GM12865 (cell line): ENCODE measurements around the gene MAP3K1.
"Not testable (repeated sequence)": the region's sequence is repeated elsewhere in the genome, so short reads cannot be mapped to it uniquely, and the experiment has no call there.

ENCODE experiments used
- DNase-seq: peaks from one replicate; pipeline ENCODE4 v3.0.0; 2010; ENCODE audit warnings: low read depth
- H3K4me3 ChIP-seq: 2 replicates; pipeline ENCODE4 v1.5.1; 2011; ENCODE audit warnings: mild to moderate bottlenecking, low read depth, low read length, control low read depth
- CTCF ChIP-seq: IDR thresholded peaks from 2 replicates; pipeline ENCODE4 v1.5.1; 2011; ENCODE audit warnings: low read length, control low read depth, low read depth, inconsistent platforms; ENCODE audit not compliant: insufficient read depth; ENCODE audit errors: missing control alignments

MAP3K1 gene

GRCh38 chr5:56814963-56815657 is at the start of gene MAP3K1:
TSS of gene MAP3K1 (plus strand) at chr5:56815549. CDS start at chr5:56815574, 25 bp downstream.
- TF ChIP-seq CTCF = no peak

GRCh38 chr5:56766926-56767325 is 48.4 kb upstream of the MAP3K1 start:
- no peak for DNase-seq
- H3K4me3 ChIP-seq = no peak overlapping the region
- TF ChIP-seq CTCF = no peak

More at GRCh38 chr5:56814963-56815657, at the start of gene MAP3K1:
- H3K4me3 ChIP-seq = peak within 1 kb of the TSS; percentile 69
- peak; percentile 84 for DNase-seq

- DNase-seq = no peak
- TF ChIP-seq CTCF = no peak
- H3K4me3 ChIP-seq = no peak overlapping the region
Observed at GRCh38 chr5:56769875-56770604, 45.3 kb upstream of the MAP3K1 start.

GRCh38 chr5:56772767-56773166 is 42.6 kb upstream of the MAP3K1 start:
- H3K4me3 ChIP-seq = no peak overlapping the region
- TF ChIP-seq CTCF = no peak
- DNase-seq = no peak

GRCh38 chr5:56774957-56775356 is 40.4 kb upstream of the MAP3K1 start:
- DNase-seq = no peak
- TF ChIP-seq CTCF = no peak
- no peak overlapping the region for H3K4me3 ChIP-seq

- DNase-seq, H3K4me3 ChIP-seq: not testable (repeated sequence)
Observed at GRCh38 chr5:56776212-56776846, 39.0 kb upstream of the MAP3K1 start.

- H3K4me3 ChIP-seq = no peak overlapping the region
- TF ChIP-seq CTCF = no peak
- DNase-seq = no peak
Observed at GRCh38 chr5:56783261-56783660, 32.1 kb upstream of the MAP3K1 start.
